ENCODE results near the gene CCDC38.

- TF ChIP-seq POLR2AphosphoS5 (IDR thresholded peaks at IDR 0.05) (no peak), POLR2A (IDR thresholded peaks at IDR 0.05; ENCODE audit: low read depth) (no peak)
These were observed 71.5 kb downstream of the CCDC38 start for GRCh38 chr12:95870897-95871296.
